ENCODE data around the gene CDK1. TPM values are rescaled to one million over a fixed set of nuclear protein-coding genes. Genes with fewer than 3 reads are reported as not detected.

The CDK1 gene
- total RNA-seq, 3 donors from 2014 or later: 2.7 to 21.2 (median 6.6) TPM

DNA sequence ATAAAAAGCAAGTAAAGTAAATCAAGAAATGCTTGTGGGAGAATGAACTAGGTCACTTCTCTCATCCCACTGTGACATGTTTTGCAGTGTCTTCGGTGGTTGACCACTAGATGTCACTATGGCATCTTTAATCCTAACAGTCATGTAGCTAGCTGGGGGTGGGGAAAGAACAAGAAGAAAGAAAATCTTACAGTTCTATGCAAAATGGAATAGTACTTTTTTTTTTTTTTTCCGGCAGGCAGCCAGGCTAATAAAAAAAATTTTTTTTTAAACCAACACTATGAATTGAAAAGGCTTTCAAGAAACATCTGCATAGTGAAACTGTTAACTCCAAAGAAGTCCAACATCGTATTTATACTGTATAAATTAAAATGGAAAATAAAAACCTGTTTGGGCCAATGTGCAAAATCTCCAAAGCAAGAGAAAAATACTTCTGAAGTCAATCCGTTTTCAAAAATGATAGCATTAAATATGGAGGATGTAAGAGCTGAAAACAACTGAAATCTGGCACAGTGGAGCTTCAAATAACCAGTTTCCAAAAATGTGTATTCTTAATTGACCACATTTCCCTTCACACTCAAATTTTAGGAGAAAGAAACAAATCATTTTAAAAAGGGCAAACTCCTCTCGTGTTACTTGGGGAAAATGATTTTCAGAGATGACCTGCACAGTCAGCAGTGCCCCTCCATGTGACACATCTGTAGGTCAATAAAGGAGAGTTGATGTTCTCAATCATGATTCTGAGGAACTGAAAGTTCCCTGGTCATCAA is 38.5 kb downstream of the CDK1 start:
- TF ChIP-seq, protein P1, sequence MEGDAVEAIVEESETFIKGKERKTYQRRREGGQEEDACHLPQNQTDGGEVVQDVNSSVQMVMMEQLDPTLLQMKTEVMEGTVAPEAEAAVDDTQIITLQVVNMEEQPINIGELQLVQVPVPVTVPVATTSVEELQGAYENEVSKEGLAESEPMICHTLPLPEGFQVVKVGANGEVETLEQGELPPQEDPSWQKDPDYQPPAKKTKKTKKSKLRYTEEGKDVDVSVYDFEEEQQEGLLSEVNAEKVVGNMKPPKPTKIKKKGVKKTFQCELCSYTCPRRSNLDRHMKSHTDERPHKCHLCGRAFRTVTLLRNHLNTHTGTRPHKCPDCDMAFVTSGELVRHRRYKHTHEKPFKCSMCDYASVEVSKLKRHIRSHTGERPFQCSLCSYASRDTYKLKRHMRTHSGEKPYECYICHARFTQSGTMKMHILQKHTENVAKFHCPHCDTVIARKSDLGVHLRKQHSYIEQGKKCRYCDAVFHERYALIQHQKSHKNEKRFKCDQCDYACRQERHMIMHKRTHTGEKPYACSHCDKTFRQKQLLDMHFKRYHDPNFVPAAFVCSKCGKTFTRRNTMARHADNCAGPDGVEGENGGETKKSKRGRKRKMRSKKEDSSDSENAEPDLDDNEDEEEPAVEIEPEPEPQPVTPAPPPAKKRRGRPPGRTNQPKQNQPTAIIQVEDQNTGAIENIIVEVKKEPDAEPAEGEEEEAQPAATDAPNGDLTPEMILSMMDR (IDR thresholded peaks at IDR 0.05): peak; percentile 34
- peak in 1 of 3 donors; percentile 70 for DNase-seq
- Histone ChIP-seq H3K4me1 (ENCODE audit: low read depth) (no peaks in the 10 kb centered on the region), H3K9me3 (no peaks in the 10 kb centered on the region), H3K4me3 (no peak overlapping the region), H3K36me3 (ENCODE audit: low read depth) (no peaks in the 10 kb centered on the region)
- intact Hi-C loops (cut with DNase I, micrococcal nuclease): loop anchor here (5.0 to 10.0 kb wide), 3 partner anchors 145 to 468 kb away; no protein-coding TSS in a partner anchor
- ATAC-seq: peak; percentile 87

DNA sequence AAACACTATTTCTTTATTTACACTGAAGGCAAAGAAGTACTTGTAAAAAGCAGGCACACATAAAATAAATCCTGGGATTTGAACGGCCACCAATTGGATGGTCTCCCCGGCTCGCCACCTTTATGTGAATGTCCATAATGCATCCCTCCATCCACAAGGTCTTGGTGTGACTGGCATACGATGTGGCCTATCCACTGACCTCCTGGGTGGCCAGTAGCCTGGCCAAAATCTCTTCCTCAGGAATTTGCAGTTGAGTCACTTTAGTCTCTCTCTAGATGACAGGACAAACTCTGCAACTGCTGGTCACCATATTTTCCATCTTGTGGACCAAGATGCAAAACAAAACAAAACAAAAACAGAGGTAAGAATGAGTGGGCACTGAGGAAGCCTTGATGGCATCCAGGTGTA is 39.1 kb downstream of the CDK1 start:
- ATAC-seq: peak; percentile 34
- Histone ChIP-seq H3K9me3 (no peaks in the 10 kb centered on the region), H3K4me3 (no peak overlapping the region), H3K36me3 (ENCODE audit: low read depth) (no peaks in the 10 kb centered on the region), H3K4me1 (ENCODE audit: low read depth) (no peaks in the 10 kb centered on the region)
- intact Hi-C loops (cut with DNase I, micrococcal nuclease): loop anchor here (5.0 to 10.0 kb wide), 3 partner anchors 145 to 467 kb away; no protein-coding TSS in a partner anchor
- TF ChIP-seq, protein P1 (IDR thresholded peaks at IDR 0.05): no peak
- peak in 2 of 3 donors; percentile 9 to 29 for DNase-seq

DNA sequence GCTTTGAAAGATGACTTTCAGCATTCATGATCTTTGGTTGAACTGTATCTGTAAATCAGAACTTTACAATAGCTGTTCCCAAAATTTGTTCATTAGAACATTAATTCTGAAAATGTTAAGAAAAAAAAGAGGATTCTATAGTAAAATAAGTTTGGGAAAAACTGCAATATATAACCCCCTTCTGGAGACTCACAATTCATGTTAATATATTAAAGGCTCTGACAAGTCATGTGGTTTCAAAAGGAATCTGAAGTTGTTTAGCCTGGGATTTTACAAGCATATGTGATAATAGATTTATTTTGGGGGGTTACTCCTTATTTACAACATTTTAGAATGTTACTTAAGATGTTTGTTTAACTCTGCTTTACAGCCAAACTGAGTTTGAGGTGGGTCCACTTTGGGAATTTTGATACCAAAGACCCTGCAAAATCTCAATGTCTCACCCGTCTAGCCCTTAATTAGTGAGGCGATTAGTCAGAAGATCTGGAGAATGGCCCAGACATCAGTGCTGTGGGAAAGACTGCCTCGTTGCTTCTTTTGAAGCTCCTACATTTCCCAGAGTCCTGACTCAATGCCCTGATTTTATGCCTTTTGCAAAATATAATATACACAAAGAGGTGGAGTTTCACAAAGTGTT is 40.0 kb downstream of the CDK1 start:
- DNase-seq (peak in 1 of 3 donors; percentile 28), ATAC-seq (no peak)
- no peaks in the 10 kb centered on the region for H3K36me3 ChIP-seq (ENCODE audit: low read depth)
- TF ChIP-seq, protein P1 (IDR thresholded peaks at IDR 0.05): no peak
- H3K9me3 ChIP-seq: no peaks in the 10 kb centered on the region
- H3K4me3 ChIP-seq: no peak overlapping the region
- H3K4me1 ChIP-seq (ENCODE audit: low read depth): no peaks in the 10 kb centered on the region
- intact Hi-C loops (cut with DNase I, micrococcal nuclease): loop anchor here (5.0 to 10.0 kb wide), 3 partner anchors 144 to 467 kb away; no protein-coding TSS in a partner anchor

DNA sequence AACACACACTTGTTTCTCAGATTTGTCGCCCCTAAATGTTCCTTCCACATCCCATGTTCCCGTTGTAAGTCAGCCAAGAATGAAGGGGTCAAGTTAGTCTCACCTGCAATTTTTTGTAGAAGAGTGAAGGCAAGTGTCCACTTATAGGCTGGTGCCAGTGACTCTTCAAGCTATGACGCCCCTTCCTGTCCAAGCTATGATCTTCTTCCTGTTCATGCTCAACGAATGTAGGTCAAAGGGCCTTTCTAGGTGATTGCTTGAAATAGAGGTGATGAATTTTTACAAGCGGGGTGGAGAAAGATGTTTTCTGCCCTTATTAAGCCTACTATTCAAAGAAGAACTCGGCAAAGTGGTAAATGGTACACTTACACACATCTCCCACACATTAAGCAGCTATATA is 41.0 kb downstream of the CDK1 start:
- intact Hi-C loops (cut with DNase I, micrococcal nuclease): loop anchor here (5.0 to 10.0 kb wide), 3 partner anchors 143 to 466 kb away; no protein-coding TSS in a partner anchor
- ATAC-seq (peak; percentile 28), DNase-seq (no peak)

DNA sequence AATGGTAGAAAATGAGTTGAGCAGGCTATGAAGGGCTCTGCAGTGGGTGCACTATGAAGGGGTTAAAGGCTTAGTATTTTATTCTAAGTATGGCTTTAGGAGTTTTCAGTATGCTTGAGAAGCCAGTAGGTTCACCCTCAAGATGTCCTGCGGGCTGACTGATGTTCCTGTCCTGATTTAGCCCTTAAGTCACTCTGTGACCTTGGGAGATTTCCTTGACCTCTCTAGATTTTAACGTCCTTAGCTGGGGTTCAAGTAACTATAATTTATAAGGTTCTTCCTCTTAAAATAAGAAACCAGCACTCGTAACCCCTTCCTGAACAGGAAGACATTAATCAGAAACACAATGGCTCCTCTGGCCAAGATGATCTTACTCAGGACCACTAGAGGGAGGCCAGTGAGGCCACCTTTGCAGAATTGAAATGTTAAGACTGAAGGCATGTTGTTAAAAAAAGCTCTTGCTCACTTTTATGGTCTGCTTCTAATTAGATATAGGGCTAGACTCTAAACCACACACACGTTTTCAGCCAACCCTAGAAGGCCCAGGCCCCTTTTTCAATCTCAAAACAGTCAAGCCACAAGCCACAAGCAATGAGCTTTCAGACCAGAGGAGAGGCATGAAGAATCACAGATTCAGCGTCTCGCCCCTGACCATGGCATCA is 41.9 kb downstream of the CDK1 start:
- TF ChIP-seq, protein P1 (IDR thresholded peaks at IDR 0.05): no peak
- Histone ChIP-seq H3K4me3 (no peak overlapping the region), H3K9me3 (no peaks in the 10 kb centered on the region), H3K4me1 (ENCODE audit: low read depth) (no peaks in the 10 kb centered on the region), H3K36me3 (ENCODE audit: low read depth) (no peaks in the 10 kb centered on the region)
- intact Hi-C loops (cut with DNase I, micrococcal nuclease): no loop called here
- no peak for DNase-seq
- no peak for ATAC-seq

More for the DNA sequence above, 41.0 kb downstream of the CDK1 start:
- Histone ChIP-seq H3K4me3 (no peak overlapping the region), H3K9me3 (no peaks in the 10 kb centered on the region), H3K36me3 (ENCODE audit: low read depth) (no peaks in the 10 kb centered on the region), H3K4me1 (ENCODE audit: low read depth) (no peaks in the 10 kb centered on the region)
- TF ChIP-seq, protein P1 (IDR thresholded peaks at IDR 0.05): no peak

All from mucosa of descending colon (tissue), 3 donors.